ENCODE data around the gene TRIM33.
"Not testable (repeated sequence)": the region's sequence is repeated elsewhere in the genome, so short reads cannot be mapped to it uniquely, and the experiment has no call there.

The TRIM33 gene

DNA sequence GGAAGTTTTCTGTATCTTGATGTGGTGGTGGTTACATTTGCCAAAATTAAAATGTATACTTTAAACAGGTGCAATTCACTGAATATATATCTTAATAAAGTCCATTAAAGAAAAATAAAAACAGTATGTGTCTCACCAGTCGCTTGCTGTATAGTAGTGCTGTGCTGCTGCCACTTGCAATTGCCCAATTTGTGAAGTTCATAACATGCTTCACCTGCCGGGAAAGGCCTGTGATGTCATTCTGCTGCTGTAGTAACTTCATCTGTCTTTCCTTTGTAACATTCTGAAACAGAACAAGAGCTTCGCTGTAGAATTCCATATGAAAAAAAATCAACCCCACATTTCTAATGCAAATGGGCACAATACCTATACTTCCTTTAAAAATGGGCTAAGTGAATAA lies 83.4 kb downstream of the TRIM33 start:
- DNase-seq (ENCODE audit: low read depth), result no peak
- TF ChIP-seq, protein P1, sequence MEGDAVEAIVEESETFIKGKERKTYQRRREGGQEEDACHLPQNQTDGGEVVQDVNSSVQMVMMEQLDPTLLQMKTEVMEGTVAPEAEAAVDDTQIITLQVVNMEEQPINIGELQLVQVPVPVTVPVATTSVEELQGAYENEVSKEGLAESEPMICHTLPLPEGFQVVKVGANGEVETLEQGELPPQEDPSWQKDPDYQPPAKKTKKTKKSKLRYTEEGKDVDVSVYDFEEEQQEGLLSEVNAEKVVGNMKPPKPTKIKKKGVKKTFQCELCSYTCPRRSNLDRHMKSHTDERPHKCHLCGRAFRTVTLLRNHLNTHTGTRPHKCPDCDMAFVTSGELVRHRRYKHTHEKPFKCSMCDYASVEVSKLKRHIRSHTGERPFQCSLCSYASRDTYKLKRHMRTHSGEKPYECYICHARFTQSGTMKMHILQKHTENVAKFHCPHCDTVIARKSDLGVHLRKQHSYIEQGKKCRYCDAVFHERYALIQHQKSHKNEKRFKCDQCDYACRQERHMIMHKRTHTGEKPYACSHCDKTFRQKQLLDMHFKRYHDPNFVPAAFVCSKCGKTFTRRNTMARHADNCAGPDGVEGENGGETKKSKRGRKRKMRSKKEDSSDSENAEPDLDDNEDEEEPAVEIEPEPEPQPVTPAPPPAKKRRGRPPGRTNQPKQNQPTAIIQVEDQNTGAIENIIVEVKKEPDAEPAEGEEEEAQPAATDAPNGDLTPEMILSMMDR (conservative IDR thresholded peaks at IDR 0.05; ENCODE audit: control insufficient read depth, insufficient read depth, low read depth, low read length), result no peak
- H3K4me3 ChIP-seq (ENCODE audit: control insufficient read depth, low read depth, low read length), result no peak overlapping the region

DNA sequence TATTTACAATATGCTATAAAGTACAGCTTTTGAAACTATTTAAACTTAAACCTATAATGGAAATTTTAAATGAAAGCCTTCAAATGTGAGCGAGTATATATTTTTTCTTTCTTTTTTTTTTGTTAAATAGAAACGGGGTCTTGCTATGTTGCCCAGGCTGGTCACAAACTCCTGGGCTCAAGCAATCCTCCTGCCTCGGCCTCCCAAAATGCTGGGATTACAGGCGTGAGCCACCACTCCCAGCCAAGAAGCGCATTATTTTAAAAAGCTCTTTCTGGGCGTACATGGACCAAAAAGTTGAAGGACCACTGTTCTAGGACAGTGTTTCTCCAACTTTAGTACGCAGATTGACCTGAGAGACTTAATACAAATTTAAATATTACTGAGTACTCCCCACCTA lies 87.5 kb downstream of the TRIM33 start:
- DNase-seq (ENCODE audit: low read depth), result no peak
- no peak overlapping the region for H3K4me3 ChIP-seq (ENCODE audit: control insufficient read depth, low read depth, low read length)
- TF ChIP-seq, protein P1 (conservative IDR thresholded peaks at IDR 0.05; ENCODE audit: control insufficient read depth, insufficient read depth, low read depth, low read length), result no peak

DNA sequence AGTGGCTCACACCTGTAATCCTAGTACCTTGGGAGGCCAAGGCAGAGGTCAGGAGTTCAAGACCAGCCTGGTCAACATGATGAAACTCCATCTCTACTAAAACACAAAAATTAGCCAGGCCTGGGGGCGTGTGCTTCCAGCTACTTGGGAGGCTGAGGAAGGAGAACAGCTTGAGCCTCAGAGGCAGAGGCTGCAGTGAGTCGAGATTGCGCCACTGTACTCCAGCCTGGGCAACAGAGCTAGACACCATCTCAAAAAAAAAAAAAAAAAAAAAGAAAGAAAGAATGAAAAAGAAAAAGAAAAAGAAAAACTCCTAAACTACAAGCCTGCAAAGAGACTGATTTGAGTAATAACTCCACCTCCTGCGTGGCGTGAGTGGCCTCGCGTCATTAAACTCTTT lies 92.1 kb downstream of the TRIM33 start:
- H3K4me3 ChIP-seq (ENCODE audit: control insufficient read depth, low read depth, low read length); DNase-seq (ENCODE audit: low read depth): not testable (repeated sequence)

DNA sequence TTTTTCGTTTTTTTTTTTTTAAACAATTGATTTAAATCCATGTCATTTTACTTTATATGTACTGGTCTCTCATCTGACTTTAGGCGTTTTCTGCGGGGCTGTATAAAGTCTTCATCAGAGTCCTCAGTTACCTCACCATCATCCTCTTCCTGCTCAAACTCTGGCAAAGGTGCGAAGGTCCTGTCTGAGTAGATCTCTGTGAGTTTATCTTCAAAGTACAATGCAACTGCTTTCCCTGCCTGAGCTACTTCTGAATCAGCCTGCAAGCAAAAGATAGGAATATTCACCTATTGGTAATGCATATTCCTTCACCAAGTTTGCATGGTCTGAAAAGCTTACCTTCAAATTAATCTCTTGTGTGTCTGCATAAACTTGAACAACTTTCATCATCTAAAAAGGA lies 113.4 kb downstream of the TRIM33 start:
- TF ChIP-seq, protein P1 (conservative IDR thresholded peaks at IDR 0.05; ENCODE audit: control insufficient read depth, insufficient read depth, low read depth, low read length), result no peak
- no peak overlapping the region for H3K4me3 ChIP-seq (ENCODE audit: control insufficient read depth, low read depth, low read length)
- no peak for DNase-seq (ENCODE audit: low read depth)

DNA sequence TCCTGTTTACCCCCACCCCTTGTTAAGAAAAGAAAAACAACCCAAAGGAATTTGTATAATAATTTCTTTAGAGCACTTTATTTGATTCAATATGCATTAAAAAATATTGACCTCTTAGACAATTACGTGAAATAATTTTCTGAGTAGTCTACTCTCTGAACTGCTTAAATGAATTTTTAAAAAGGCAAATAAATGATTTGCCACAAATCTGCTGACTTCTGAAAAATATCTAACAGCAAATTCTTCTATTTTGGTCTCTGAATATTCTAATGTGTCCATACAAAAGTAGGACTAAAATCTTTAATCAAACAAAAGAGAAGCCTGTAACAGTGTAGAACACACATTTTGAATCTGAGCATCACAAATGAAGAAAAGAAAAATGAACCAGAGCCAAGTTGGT lies 115.1 kb downstream of the TRIM33 start:
- DNase-seq (ENCODE audit: low read depth), result no peak
- no peak overlapping the region for H3K4me3 ChIP-seq (ENCODE audit: control insufficient read depth, low read depth, low read length)
- TF ChIP-seq, protein P1 (conservative IDR thresholded peaks at IDR 0.05; ENCODE audit: control insufficient read depth, insufficient read depth, low read depth, low read length), result no peak

DNA sequence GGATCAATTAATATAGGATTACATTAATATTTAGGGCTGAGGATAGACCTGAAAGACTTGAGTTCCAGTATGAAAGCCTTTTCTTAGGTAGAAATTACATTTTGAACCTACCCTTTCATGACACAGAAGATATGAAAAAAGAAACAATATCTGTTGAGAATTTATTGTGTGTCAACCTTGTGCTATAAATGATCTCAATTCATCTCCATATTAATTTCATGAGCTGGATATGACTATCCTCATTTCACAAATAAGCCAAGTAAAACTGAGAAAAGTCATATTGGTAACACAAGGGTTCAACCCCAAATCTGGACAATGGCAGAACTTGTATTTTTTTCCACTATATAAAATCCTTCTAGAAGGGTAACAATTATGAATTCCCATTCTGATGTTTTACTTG lies 120.0 kb downstream of the TRIM33 start:
- H3K4me3 ChIP-seq (ENCODE audit: control insufficient read depth, low read depth, low read length), result no peak overlapping the region
- TF ChIP-seq, protein P1 (conservative IDR thresholded peaks at IDR 0.05; ENCODE audit: control insufficient read depth, insufficient read depth, low read depth, low read length), result no peak
- DNase-seq (ENCODE audit: low read depth), result no peak

DNA sequence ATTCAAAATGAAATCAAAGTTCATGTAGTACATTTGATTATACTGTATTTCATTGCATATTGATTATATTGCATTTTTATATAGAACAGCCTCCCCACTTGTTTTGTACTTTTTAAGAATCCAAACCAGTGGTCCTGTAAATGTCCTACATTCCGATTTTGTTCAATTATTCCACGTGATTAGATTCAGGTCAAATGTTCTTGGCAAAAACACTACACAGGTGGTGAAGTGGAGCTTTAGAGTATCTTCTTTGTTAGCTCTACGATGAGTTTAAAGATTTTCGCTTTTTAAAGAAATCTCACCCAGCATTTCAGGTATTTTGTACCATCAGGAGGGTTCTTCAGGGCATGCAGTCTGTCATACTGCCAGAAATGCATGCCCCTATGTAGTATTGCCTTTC lies 120.6 kb downstream of the TRIM33 start:
- no peak for DNase-seq (ENCODE audit: low read depth)
- no peak overlapping the region for H3K4me3 ChIP-seq (ENCODE audit: control insufficient read depth, low read depth, low read length)
- TF ChIP-seq, protein P1 (conservative IDR thresholded peaks at IDR 0.05; ENCODE audit: control insufficient read depth, insufficient read depth, low read depth, low read length), result no peak

All from fibroblast of mammary gland (primary cell).